HFFc6 (cell line): Measurements from ENCODE around the gene RAD51D. TPM values are rescaled to one million over a fixed set of nuclear protein-coding genes. Genes with fewer than 3 reads are reported as not detected.

ENCODE experiments used
- DNase-seq: peaks from one replicate; pipeline ENCODE4 v3.0.0-alpha.2; 2018
- H3K27ac Mint-ChIP-seq: 2 replicates; pipeline ENCODE4 v1.8.0; 2020; ENCODE audit warnings: mild to moderate bottlenecking, mixed read lengths
- H3K27me3 Mint-ChIP-seq: 2 replicates; pipeline ENCODE4 v1.8.0; 2021; ENCODE audit warnings: mild to moderate bottlenecking, moderate library complexity, mixed read lengths; ENCODE audit not compliant: insufficient read depth
- H3K36me3 Mint-ChIP-seq: 2 replicates; pipeline ENCODE4 v1.8.0; 2021; ENCODE audit warnings: low read depth, mixed read lengths
- H3K4me1 Mint-ChIP-seq: 2 replicates; pipeline ENCODE4 v1.8.0; 2020; ENCODE audit warnings: low read depth, mixed read lengths
- H3K4me3 Mint-ChIP-seq: 2 replicates; pipeline ENCODE4 v1.8.0; 2020; ENCODE audit warnings: mild to moderate bottlenecking, moderate library complexity, mixed read lengths
- H3K9me3 Mint-ChIP-seq: 2 replicates; pipeline ENCODE4 v1.8.0; 2020; ENCODE audit warnings: mild to moderate bottlenecking, mixed read lengths
- CTCF ChIP-seq: fragments of 200-600 bp; sonication (generic); IDR thresholded peaks from 2 replicates; pipeline ENCODE4 v1.5.0; 2021; ENCODE audit warnings: antibody characterized with exemption, mild to moderate bottlenecking
- total RNA-seq, 6 experiments: library from RNA; stranded (reverse); fragmentation: NEBNext Ultra II Directional; extraction: Animal tissue kit (Norgen Biotek cat#: 25700); gene quantifications; 2 replicates in 1 of 6; 3 replicates in 5 of 6; pipeline ENCODE4 v1.2.3, GENCODE V29; 2021

RAD51D gene
- total RNA-seq, 6 experiments from 2014 or later: 8.9 to 14.1 (median 12.7) TPM

- no peak for DNase-seq
These were observed 10.3 kb upstream of the RAD51D start for GRCh38 chr17:35129973-35130351.

GRCh38 chr17:35129154-35129972 lies 9.7 kb upstream of the RAD51D start:
- no peaks in the 10 kb centered on the region; the same call in 1 of the 2 replicates for H3K27me3 Mint-ChIP-seq
- peaks cover 25% of the 10 kb centered on the region for H3K4me1 Mint-ChIP-seq
- H3K9me3 Mint-ChIP-seq: no peaks in the 10 kb centered on the region
- no peak for TF ChIP-seq CTCF
- no peak overlapping the region for H3K27ac Mint-ChIP-seq
- H3K4me3 Mint-ChIP-seq: no peak overlapping the region
- peaks cover 17% of the 10 kb centered on the region for H3K36me3 Mint-ChIP-seq
- no peak for DNase-seq

More at GRCh38 chr17:35129973-35130351, 10.3 kb upstream of the RAD51D start:
- Mint-ChIP-seq H3K4me3 (no peak overlapping the region), H3K4me1 (peaks cover 25% of the 10 kb centered on the region), H3K27ac (no peak overlapping the region), H3K27me3 (no peaks in the 10 kb centered on the region; the same call in 1 of the 2 replicates), H3K36me3 (peaks cover 19% of the 10 kb centered on the region), H3K9me3 (no peaks in the 10 kb centered on the region)
- no peak for TF ChIP-seq CTCF

GRCh38 chr17:35127751-35128514 lies 8.3 kb upstream of the RAD51D start:
- peak overlapping the region; percentile 64 for H3K27ac Mint-ChIP-seq

DNA sequence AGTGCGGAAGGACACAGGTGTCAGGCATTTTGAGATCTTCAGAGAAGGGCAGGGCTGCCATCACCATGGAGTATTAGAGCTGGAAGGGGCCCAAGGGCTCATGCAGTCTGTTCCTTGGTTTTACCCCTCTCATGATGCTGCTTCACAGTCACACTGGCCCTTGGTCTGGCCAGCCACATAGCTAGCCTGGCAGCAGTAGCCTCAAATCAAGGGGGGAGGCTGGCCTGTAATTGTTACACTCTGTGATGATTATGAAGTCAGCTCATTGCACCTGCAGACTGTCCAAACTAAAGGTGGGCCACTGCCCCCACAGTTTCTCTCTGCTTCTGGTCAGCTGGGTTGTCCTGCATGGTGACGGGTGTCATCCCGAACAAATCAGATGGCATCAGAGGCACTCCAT lies 1.7 kb upstream of the RAD51D start, which contains the start of gene FNDC8:
TSS of gene FNDC8 (plus strand) at position 301 of the 400 bp plus-strand sequence. CDS start at position 380, 79 bp downstream.
- H3K27me3 Mint-ChIP-seq: peaks cover 2% of the 10 kb centered on the region
- peaks cover 7% of the 10 kb centered on the region; the same call in 1 of the 2 replicates for H3K36me3 Mint-ChIP-seq
- no peak within 1 kb of the TSS for H3K27ac Mint-ChIP-seq
- no peaks in the 10 kb centered on the region for H3K9me3 Mint-ChIP-seq
- no peak for DNase-seq
- no peak for TF ChIP-seq CTCF
- H3K4me1 Mint-ChIP-seq: peaks cover 24% of the 10 kb centered on the region
- no peak within 1 kb of the TSS; the same call in 1 of the 2 replicates for H3K4me3 Mint-ChIP-seq

More at GRCh38 chr17:35127751-35128514, 8.3 kb upstream of the RAD51D start:
- Mint-ChIP-seq H3K4me1 (peaks cover 25% of the 10 kb centered on the region), H3K4me3 (no peak overlapping the region), H3K9me3 (no peaks in the 10 kb centered on the region), H3K36me3 (peaks cover 7% of the 10 kb centered on the region; the same call in 1 of the 2 replicates), H3K27me3 (no peaks in the 10 kb centered on the region; the same call in 1 of the 2 replicates)
- DNase-seq: peak; percentile 56
- TF ChIP-seq CTCF: no peak

GRCh38 chr17:35117984-35118383 lies 1.7 kb downstream of the RAD51D start:
- peak; percentile 60 for TF ChIP-seq CTCF
- H3K27ac Mint-ChIP-seq: peak overlapping the region; percentile 32
- peaks cover 2% of the 10 kb centered on the region for H3K27me3 Mint-ChIP-seq
- peak; percentile 48 for DNase-seq
- peak overlapping the region; percentile 96 for H3K4me3 Mint-ChIP-seq
- peaks cover 37% of the 10 kb centered on the region for H3K4me1 Mint-ChIP-seq
- H3K9me3 Mint-ChIP-seq: no peaks in the 10 kb centered on the region
- H3K36me3 Mint-ChIP-seq: peaks cover 7% of the 10 kb centered on the region; the same call in 1 of the 2 replicates
